Esophagus muscularis mucosa (tissue), 4 donors: ENCODE results near the gene COG4. TPM values are rescaled to one million over a fixed set of nuclear protein-coding genes. Genes with fewer than 3 reads are reported as not detected.
A peak's percentile ranks its signal among the peaks of the same experiment; 100 is the strongest.
"Not testable (repeated sequence)": the region's sequence is repeated elsewhere in the genome, so short reads cannot be mapped to it uniquely, and the experiment has no call there.

ENCODE experiments used
- DNase-seq: peaks from one replicate; pipeline ENCODE4 v3.0.0-alpha.2; 2017; ENCODE audit errors: extremely low spot score
- H3K27ac ChIP-seq, 4 donors: fragments of 200-600 bp; sonication (generic); replicated peaks in 1 of 4; 1 replicate in 3 of 4; 2 replicates in 1 of 4; pipeline ENCODE4 v1.5.1; 2016 to 2019; ENCODE audit warnings: mild to moderate bottlenecking in 1 of 4
- H3K27me3 ChIP-seq, 4 donors: fragments of 200-600 bp; sonication (generic); one replicate each; pipeline versions ENCODE4 v1.5.1 to v1.6.0; 2016 to 2019
- H3K36me3 ChIP-seq, 4 donors: fragments of 200-600 bp; sonication (generic); one replicate each; pipeline ENCODE4 v1.5.1; 2016 to 2019
- H3K4me1 ChIP-seq, 4 donors: fragments of 200-600 bp; sonication (generic); one replicate each; pipeline ENCODE4 v1.5.1; 2016 to 2019
- H3K4me3 ChIP-seq, 4 donors: fragments of 200-600 bp; sonication (generic); 1 replicate in 2 of 4; 2 replicates in 2 of 4; pipeline ENCODE4 v1.5.1; 2016 to 2019; ENCODE audit warnings: mild to moderate bottlenecking in 4 of 4, moderate library complexity in 1 of 4
- H3K9me3 ChIP-seq, 4 donors: fragments of 200-600 bp; sonication (generic); 1 replicate in 3 of 4; 2 replicates in 1 of 4; pipeline ENCODE4 v1.5.1; 2016 to 2019
- CTCF ChIP-seq, 3 experiments: fragments of 200-600 bp in 2 of 3; fragments of 450-650 bp in 1 of 3; sonication (generic) in 2 of 3; IDR thresholded peaks; one replicate each; pipeline ENCODE4 v1.5.1; 2017 to 2019; ENCODE audit warnings: antibody characterized with exemption in 3 of 3, mild to moderate bottlenecking in 2 of 3, moderate library complexity in 1 of 3
- EP300 ChIP-seq: sonication (generic); formaldehyde crosslinking; IDR thresholded peaks from one replicate; pipeline ENCODE4 v1.6.1; 2017; ENCODE audit warnings: antibody characterized with exemption
- POLR2A ChIP-seq: fragments of 450-650 bp; IDR thresholded peaks from one replicate; pipeline ENCODE4 v1.6.1; 2017; ENCODE audit warnings: antibody characterized with exemption, moderate library complexity, mild to moderate bottlenecking, low read depth
- POLR2AphosphoS5 ChIP-seq, 2 donors: sonication (generic); formaldehyde crosslinking; IDR thresholded peaks; one replicate each; pipeline ENCODE4 v1.6.1; 2017; ENCODE audit warnings: antibody characterized with exemption in 2 of 2
- WGBS: methylation state at CpG from one replicate; pipeline ENCODE4 v1.1.5; 2018; 5-methylcytosine and 5-hydroxymethylcytosine counted together
- intact Hi-C: fragments of 100-400 bp; cut with DNase I; formaldehyde crosslinking; loops from one replicate; pipeline ENCODE4 v1.15.1; 2023
- total RNA-seq, 4 donors: library from RNA; depleted of rRNA; stranded (reverse); fragments of >200 nt; gene quantifications; one replicate each; pipeline versions ENCODE4 v1.1.0 to v1.2.1, GENCODE V29; 2016

COG4 gene
- total RNA-seq, 4 donors from 2014 or later: 30.6 to 40.0 (median 35.8) TPM

GRCh38 chr16:70455910-70456309, 67.4 kb downstream of the COG4 start:
- Histone ChIP-seq H3K36me3 (peaks cover 0 to 6% (median 0%) of the 10 kb centered on the region in 4 donors), H3K4me3 (no peak overlapping the region), H3K27me3 (peaks cover 0 to 3% (median 0%) of the 10 kb centered on the region in 4 donors), H3K27ac (no peak overlapping the region), H3K4me1 (peaks cover 16 to 32% (median 25%) of the 10 kb centered on the region in 4 donors), H3K9me3 (no peaks in the 10 kb centered on the region)
- TF ChIP-seq POLR2AphosphoS5 (IDR thresholded peaks at IDR 0.05) (no peak), EP300 (no peak), CTCF (IDR thresholded peaks at IDR 0.05) (no peak), POLR2A (no peak)
- WGBS: 83% methylated on average over 7 of the region's 7 CpGs
- DNase-seq: no peak
- intact Hi-C loops: no loop called here

- peak within 1 kb of the TSS; percentile 86 to 98 (median 94) for H3K4me3 ChIP-seq
- no peaks in the 10 kb centered on the region for H3K9me3 ChIP-seq
- under 1% methylated on average over 40 of the region's 67 CpGs for WGBS
- intact Hi-C loops: loop anchor here (5.0 kb wide), 1 partner anchor 72 kb away; no protein-coding TSS in a partner anchor
- H3K4me1 ChIP-seq: peaks cover 15 to 30% (median 25%) of the 10 kb centered on the region in 4 donors
- H3K27ac ChIP-seq: peak within 1 kb of the TSS; percentile 90 to 96 (median 94)
- no peak for DNase-seq
- H3K27me3 ChIP-seq: peaks cover 0 to 7% (median 0%) of the 10 kb centered on the region in 4 donors
- H3K36me3 ChIP-seq: peaks cover 0 to 6% (median 0%) of the 10 kb centered on the region in 4 donors
- peak; percentile 28 to 47 for TF ChIP-seq POLR2AphosphoS5 (IDR thresholded peaks at IDR 0.05)
- TF ChIP-seq CTCF (IDR thresholded peaks at IDR 0.05): no peak
Measured at GRCh38 chr16:70454222-70455034, 68.9 kb downstream of the COG4 start, which contains the start of gene FCSK. Gene FCSK (plus strand): TSS chr16:70454595. CDS start chr16:70463191, 8,596 bp downstream.

GRCh38 chr16:70453892-70454221, 69.5 kb downstream of the COG4 start:
- H3K9me3 ChIP-seq: no peaks in the 10 kb centered on the region
- DNase-seq: no peak
- peak overlapping the region; percentile 90 to 96 (median 94) for H3K27ac ChIP-seq
- peaks cover 0 to 6% (median 0%) of the 10 kb centered on the region in 4 donors for H3K36me3 ChIP-seq
- peaks cover 0 to 7% (median 0%) of the 10 kb centered on the region in 4 donors for H3K27me3 ChIP-seq
- H3K4me3 ChIP-seq: peak overlapping the region; percentile 86 to 98 (median 94)
- 0% methylated on average over 8 of the region's 8 CpGs for WGBS
- intact Hi-C loops: loop anchor here (5.0 kb wide), 1 partner anchor 72 kb away; no protein-coding TSS in a partner anchor
- H3K4me1 ChIP-seq: peaks cover 15 to 30% (median 25%) of the 10 kb centered on the region in 4 donors
- no peak for TF ChIP-seq EP300
- no peak for TF ChIP-seq CTCF (IDR thresholded peaks at IDR 0.05)
- TF ChIP-seq POLR2AphosphoS5 (IDR thresholded peaks at IDR 0.05): no peak
- no peak for TF ChIP-seq POLR2A

GRCh38 chr16:70453117-70453891, 70.0 kb downstream of the COG4 start:
- Histone ChIP-seq H3K9me3 (no peaks in the 10 kb centered on the region), H3K4me3 (peak overlapping the region; percentile 86 to 98 (median 94)), H3K4me1 (peaks cover 15 to 30% (median 25%) of the 10 kb centered on the region in 4 donors), H3K27ac (peak overlapping the region in 3 of 4 donors; percentile 90 to 96 (median 92)), H3K36me3 (peaks cover 0 to under 1% (median 0%) of the 10 kb centered on the region in 4 donors), H3K27me3 (peaks cover 0 to 7% (median 0%) of the 10 kb centered on the region in 4 donors)
- TF ChIP-seq CTCF (IDR thresholded peaks at IDR 0.05): no peak
- no peak for TF ChIP-seq POLR2AphosphoS5 (IDR thresholded peaks at IDR 0.05)
- TF ChIP-seq POLR2A: no peak
- TF ChIP-seq EP300: no peak
- DNase-seq: no peak
- 98% methylated on average over 11 of the region's 11 CpGs for WGBS
- intact Hi-C loops: loop anchor here (5.0 kb wide), 1 partner anchor 71 kb away; no protein-coding TSS in a partner anchor

- H3K4me1 ChIP-seq: peaks cover 15 to 28% (median 22%) of the 10 kb centered on the region in 4 donors
- H3K27ac ChIP-seq, H3K36me3 ChIP-seq, H3K27me3 ChIP-seq, H3K9me3 ChIP-seq, DNase-seq: not testable (repeated sequence)
- 46% methylated on average over 12 of the region's 25 CpGs for WGBS
- H3K4me3 ChIP-seq: peak overlapping the region; percentile 34 to 44 (median 34)
- intact Hi-C loops: loop anchor here (5.0 kb wide), 1 partner anchor 69 kb away; no protein-coding TSS in a partner anchor
Measured at GRCh38 chr16:70451004-70451340, 72.4 kb downstream of the COG4 start.

GRCh38 chr16:70450142-70451003, 73.0 kb downstream of the COG4 start:
- H3K4me3 ChIP-seq: peak overlapping the region; percentile 34 to 44 (median 34)
- intact Hi-C loops: loop anchor here (5.0 kb wide), 1 partner anchor 68 kb away; no protein-coding TSS in a partner anchor

More at GRCh38 chr16:70450142-70451003, 73.0 kb downstream of the COG4 start:
- 71% methylated on average over 33 of the region's 37 CpGs for WGBS
- not testable (repeated sequence) for H3K27me3 ChIP-seq, H3K9me3 ChIP-seq, DNase-seq, H3K27ac ChIP-seq, H3K36me3 ChIP-seq
- H3K4me1 ChIP-seq: peaks cover 11 to 22% (median 16%) of the 10 kb centered on the region in 4 donors
